Stimulated activated naive CD4-positive, alpha-beta T cell treated with Interleukin-2 at 50 U/mL for 16 hours (primary cell): ENCODE data around the gene KIFAP3.
"Not testable (repeated sequence)": the region's sequence is repeated elsewhere in the genome, so short reads cannot be mapped to it uniquely, and the experiment has no call there.

ENCODE experiments used
- DNase-seq: peaks from one replicate; lab custom pipeline; 2025; lab: John Stamatoyannopoulos, UW

KIFAP3 gene

DNA sequence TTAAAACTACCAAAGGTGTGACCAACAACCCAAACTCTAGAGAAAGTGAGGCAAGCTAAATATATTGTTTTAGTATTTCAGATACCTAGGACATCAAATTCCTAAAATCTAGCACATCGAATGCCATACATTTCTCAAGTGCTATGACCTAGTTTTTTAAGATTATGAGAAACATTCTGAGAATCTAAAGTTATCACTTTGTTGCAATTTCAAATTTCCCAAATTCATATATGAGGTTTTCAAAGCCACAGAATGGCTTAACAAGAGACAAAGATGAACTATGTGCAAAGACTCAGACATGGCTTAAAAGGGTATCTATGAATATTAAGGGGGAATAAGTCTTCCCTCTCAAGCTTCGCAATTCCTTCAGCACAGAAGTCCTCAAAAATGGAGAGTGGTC is 187.6 kb downstream of the KIFAP3 start:
- no peak for DNase-seq

DNA sequence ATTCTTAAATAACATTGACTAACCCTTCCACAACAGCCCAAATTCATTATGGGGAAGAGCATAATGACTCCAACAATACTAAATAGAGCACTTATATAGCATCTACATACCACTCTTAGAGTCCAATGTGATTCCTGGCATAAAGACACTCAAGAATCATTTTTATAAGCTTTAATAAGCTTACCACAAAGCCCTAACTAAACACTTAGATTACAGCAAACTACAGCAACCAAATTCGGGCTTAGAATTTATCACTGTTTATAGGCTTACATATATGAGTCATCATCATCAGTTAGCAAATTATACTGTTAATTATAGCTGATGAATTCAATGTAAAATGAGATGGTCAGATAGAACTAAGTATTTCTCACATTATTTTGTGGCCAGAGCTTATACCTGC is 188.1 kb downstream of the KIFAP3 start:
- DNase-seq: no peak

- no peak for DNase-seq
These were observed 189.3 kb downstream of the KIFAP3 start for GRCh38 chr1:169885207-169885606.

- no peak for DNase-seq
These were observed 189.9 kb downstream of the KIFAP3 start for GRCh38 chr1:169884634-169885033.

- no peak for DNase-seq
These were observed 192.4 kb downstream of the KIFAP3 start for GRCh38 chr1:169882039-169882511.

DNA sequence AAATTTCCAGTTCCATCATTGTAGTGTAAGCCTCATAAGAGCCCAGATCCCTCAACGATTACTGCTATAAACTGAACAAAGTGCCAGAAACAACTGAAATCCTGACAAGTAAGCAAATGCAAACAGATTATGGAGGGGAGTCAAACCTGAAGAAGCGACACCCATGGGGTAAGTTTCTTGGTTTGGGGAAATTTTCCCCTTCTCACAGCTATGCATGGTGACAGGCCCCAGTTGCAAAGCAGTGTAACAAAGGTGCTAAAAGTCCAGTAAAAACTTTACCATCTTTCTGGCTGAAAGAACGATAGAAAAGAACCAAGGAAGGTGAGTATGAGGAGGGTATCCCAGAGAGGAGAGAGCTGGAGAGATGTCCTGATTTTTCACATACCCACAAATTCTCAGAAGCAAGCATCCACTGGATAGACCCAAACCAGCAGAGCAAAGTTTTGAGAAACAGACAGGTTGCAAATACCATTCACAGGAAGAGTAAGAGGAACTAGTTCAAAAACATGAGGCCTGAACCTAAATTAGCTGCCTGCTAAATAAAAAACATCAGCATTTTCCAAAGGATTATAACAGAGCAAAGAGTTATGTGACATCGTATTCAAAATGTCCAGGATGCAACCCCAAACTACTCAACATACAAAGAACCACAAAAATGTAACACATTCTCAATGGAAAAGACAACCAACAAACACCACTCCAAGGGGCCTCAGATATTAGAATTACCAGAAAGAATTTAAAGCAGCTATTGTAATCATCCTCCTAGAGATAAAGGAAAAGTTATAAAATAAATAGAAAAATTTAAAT is 195.3 kb downstream of the KIFAP3 start:
- no peak for DNase-seq

GRCh38 chr1:169878498-169878897 is 196.0 kb downstream of the KIFAP3 start:
- DNase-seq: no peak

- DNase-seq: no peak
These were observed 196.5 kb downstream of the KIFAP3 start for GRCh38 chr1:169877800-169878491.

- DNase-seq: no peak
These were observed 200.3 kb downstream of the KIFAP3 start for GRCh38 chr1:169874229-169874628.

- DNase-seq: no peak
These were observed 200.8 kb downstream of the KIFAP3 start for GRCh38 chr1:169873582-169874199.

GRCh38 chr1:169872906-169873305 is 201.6 kb downstream of the KIFAP3 start:
- no peak for DNase-seq

- not testable (repeated sequence) for DNase-seq
These were observed 202.5 kb downstream of the KIFAP3 start for GRCh38 chr1:169871988-169872387.
